Gastrocnemius medialis (tissue), 4 donors: ENCODE results near the gene SPAG8.

Experiments
- CTCF ChIP-seq, 5 experiments: fragments of 450-650 bp in 3 of 5; fragments of 200-600 bp in 2 of 5; sonication (generic) in 2 of 5; IDR thresholded peaks in 4 of 5; conservative IDR thresholded peaks in 1 of 5; 1 replicate in 4 of 5; 2 replicates in 1 of 5; pipeline ENCODE4 v1.5.1; 2016 to 2019; ENCODE audit warnings: antibody characterized with exemption in 5 of 5, mild to moderate bottlenecking in 3 of 5, moderate library complexity in 3 of 5
- POLR2A ChIP-seq, 2 donors: fragments of 450-650 bp; IDR thresholded peaks; one replicate each; pipeline ENCODE4 v1.6.1; 2017; ENCODE audit warnings: antibody characterized with exemption in 2 of 2, mild to moderate bottlenecking in 2 of 2, moderate library complexity in 2 of 2

GRCh38 chr9:35771943-35772342 lies 40.1 kb downstream of the SPAG8 start:
- TF ChIP-seq CTCF (IDR thresholded peaks at IDR 0.05 in 4 of 5, conservative IDR thresholded peaks at IDR 0.05 in 1 of 5) (no peak), POLR2A (IDR thresholded peaks at IDR 0.05) (no peak)
